ENCODE data around the gene P2RY14. TPM values are rescaled to one million over a fixed set of nuclear protein-coding genes. Genes with fewer than 3 reads are reported as not detected.

Gene P2RY14
- total RNA-seq, 2 donors from 2014 or later, result not detected

DNA sequence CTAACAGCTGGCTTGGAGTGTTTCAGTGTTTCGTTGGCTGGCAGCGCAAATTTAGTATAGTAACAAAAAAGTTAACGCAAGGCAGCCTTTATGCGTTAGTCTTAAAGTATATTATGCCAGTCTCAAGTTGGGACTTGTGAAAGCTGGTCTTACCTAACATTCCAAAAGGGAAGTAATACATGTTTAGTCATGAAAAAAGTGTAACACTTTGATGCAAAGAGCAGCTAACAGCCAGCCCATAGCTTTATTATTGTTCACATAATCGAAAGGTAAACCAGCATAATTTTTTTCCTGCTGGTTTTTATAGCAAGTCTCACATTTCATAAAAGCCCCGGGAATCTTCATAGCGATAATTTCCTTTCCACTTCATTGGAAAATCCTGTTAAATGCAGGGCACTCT lies 40.6 kb upstream of the P2RY14 start:
- Mint-ChIP-seq H3K27ac (no peak overlapping the region), H3K4me3 (no peak overlapping the region), H3K36me3 (ENCODE audit: low read depth) (no peaks in the 10 kb centered on the region), H3K9me3 (no peaks in the 10 kb centered on the region), H3K4me1 (peaks cover 35% of the 10 kb centered on the region), H3K27me3 (ENCODE audit: insufficient read depth) (no peaks in the 10 kb centered on the region)
- no peaks in the 10 kb centered on the region for H3K36me3 ChIP-seq (ENCODE audit: control insufficient read depth, insufficient read depth, low read length)
- peaks cover 9% of the 10 kb centered on the region for H3K4me1 ChIP-seq (ENCODE audit: control insufficient read depth, insufficient read depth, low read length)
- no peak overlapping the region for H3K27ac ChIP-seq (ENCODE audit: low read depth, low read length)
- no peak overlapping the region for H3K4me3 ChIP-seq (ENCODE audit: low read length)
- no peaks in the 10 kb centered on the region for H3K27me3 ChIP-seq (ENCODE audit: control insufficient read depth, insufficient read depth, low read length, poor library complexity, severe bottlenecking)
- WGBS, 2 experiments (ENCODE audit: insufficient coverage in 1 of 2, insufficient read length in 1 of 2), result 92 to 96% methylated on average over 5 to 7 of the region's 7 CpGs
- no peak for DNase-seq
- no peaks in the 10 kb centered on the region for H3K9me3 ChIP-seq (ENCODE audit: control insufficient read depth, low read length)
- TF ChIP-seq, protein P1, sequence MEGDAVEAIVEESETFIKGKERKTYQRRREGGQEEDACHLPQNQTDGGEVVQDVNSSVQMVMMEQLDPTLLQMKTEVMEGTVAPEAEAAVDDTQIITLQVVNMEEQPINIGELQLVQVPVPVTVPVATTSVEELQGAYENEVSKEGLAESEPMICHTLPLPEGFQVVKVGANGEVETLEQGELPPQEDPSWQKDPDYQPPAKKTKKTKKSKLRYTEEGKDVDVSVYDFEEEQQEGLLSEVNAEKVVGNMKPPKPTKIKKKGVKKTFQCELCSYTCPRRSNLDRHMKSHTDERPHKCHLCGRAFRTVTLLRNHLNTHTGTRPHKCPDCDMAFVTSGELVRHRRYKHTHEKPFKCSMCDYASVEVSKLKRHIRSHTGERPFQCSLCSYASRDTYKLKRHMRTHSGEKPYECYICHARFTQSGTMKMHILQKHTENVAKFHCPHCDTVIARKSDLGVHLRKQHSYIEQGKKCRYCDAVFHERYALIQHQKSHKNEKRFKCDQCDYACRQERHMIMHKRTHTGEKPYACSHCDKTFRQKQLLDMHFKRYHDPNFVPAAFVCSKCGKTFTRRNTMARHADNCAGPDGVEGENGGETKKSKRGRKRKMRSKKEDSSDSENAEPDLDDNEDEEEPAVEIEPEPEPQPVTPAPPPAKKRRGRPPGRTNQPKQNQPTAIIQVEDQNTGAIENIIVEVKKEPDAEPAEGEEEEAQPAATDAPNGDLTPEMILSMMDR (conservative IDR thresholded peaks at IDR 0.05), result no peak
- no peak overlapping the region for H3K9ac ChIP-seq (ENCODE audit: extremely low read depth, low read length, poor library complexity, severe bottlenecking)

DNA sequence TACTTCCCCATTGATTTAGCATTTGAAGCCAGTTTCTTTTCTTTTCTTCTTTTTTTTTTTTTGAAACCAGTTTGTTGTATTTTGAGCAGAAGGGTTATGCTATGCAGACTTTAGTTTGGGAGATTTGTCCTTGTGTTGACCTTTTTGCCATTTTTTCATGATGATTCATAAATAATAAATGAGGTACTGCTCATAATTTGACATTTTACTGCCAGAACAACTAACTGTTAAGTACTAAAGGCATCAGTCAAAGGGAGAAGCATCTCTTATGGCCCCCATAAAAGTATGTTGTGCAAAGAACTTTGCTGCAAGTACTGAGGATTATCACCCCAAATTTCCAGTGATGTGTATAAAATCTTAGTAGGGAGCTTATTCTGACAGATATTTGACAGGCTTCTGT lies 40.0 kb upstream of the P2RY14 start:
- Histone ChIP-seq H3K4me1 (ENCODE audit: control insufficient read depth, insufficient read depth, low read length) (peaks cover 9% of the 10 kb centered on the region), H3K27me3 (ENCODE audit: control insufficient read depth, insufficient read depth, low read length, poor library complexity, severe bottlenecking) (no peaks in the 10 kb centered on the region), H3K36me3 (ENCODE audit: control insufficient read depth, insufficient read depth, low read length) (no peaks in the 10 kb centered on the region), H3K9ac (ENCODE audit: extremely low read depth, low read length, poor library complexity, severe bottlenecking) (no peak overlapping the region), H3K27ac (ENCODE audit: low read depth, low read length) (no peak overlapping the region), H3K9me3 (ENCODE audit: control insufficient read depth, low read length) (peaks cover 4% of the 10 kb centered on the region), H3K4me3 (ENCODE audit: low read length) (no peak overlapping the region)
- H3K4me3 Mint-ChIP-seq, result no peak overlapping the region
- no peaks in the 10 kb centered on the region for H3K36me3 Mint-ChIP-seq (ENCODE audit: low read depth)
- no peaks in the 10 kb centered on the region for H3K27me3 Mint-ChIP-seq (ENCODE audit: insufficient read depth)
- no peak for DNase-seq
- TF ChIP-seq, protein P1 (conservative IDR thresholded peaks at IDR 0.05), result no peak
- H3K4me1 Mint-ChIP-seq, result peaks cover 35% of the 10 kb centered on the region
- no peaks in the 10 kb centered on the region for H3K9me3 Mint-ChIP-seq
- peak overlapping the region; percentile 26 for H3K27ac Mint-ChIP-seq

DNA sequence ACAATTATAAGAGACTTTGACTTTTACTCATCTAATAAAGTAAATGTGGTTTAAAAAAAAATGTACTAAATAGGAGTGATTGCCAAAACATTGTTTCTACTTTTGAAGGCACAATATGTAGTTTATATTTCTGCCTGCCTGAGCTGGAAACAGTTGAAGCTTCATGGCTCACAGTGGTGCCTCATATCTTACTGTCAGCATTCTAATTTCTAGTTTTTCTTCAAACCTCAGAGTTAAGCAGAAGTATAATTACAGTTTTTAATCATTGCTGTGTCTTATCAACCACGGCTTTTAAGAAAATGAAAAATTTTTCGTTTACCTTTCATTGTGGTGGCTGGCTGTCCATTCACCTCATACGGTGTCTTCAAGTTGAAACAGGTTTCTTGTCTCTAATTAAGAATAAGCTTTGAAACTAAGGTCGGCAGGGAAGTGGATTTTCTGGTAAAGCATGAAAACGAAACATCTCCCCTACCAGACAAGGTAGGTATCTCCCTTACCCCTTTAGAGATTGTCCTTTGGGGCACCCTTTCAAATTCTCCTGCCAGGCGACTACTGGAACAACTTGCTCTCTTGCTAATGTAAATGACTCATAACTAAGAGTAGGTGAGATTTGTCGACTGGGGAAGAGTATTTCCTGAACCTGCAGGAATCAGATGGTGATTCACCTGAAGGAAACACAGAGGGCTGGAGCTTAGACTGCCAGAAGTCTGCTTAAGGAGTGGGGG lies 38.1 kb upstream of the P2RY14 start, which contains the start of gene GPR87:
TSS of gene GPR87 (minus strand) at position 554 of the 725 bp plus-strand sequence. CDS start 16,720 bp downstream, outside the sequence.
- H3K27me3 ChIP-seq (ENCODE audit: control insufficient read depth, insufficient read depth, low read length, poor library complexity, severe bottlenecking), result no peaks in the 10 kb centered on the region
- no peaks in the 10 kb centered on the region for H3K27me3 Mint-ChIP-seq (ENCODE audit: insufficient read depth)
- peaks cover 39% of the 10 kb centered on the region for H3K4me1 Mint-ChIP-seq
- H3K27ac ChIP-seq (ENCODE audit: low read depth, low read length), result no peak within 1 kb of the TSS
- H3K36me3 Mint-ChIP-seq (ENCODE audit: low read depth), result no peaks in the 10 kb centered on the region
- no peak within 1 kb of the TSS for H3K4me3 Mint-ChIP-seq
- H3K4me3 ChIP-seq (ENCODE audit: low read length), result peak within 1 kb of the TSS; percentile 51
- peak; percentile 58 for DNase-seq
- peak within 1 kb of the TSS; percentile 53 for H3K9ac ChIP-seq (ENCODE audit: extremely low read depth, low read length, poor library complexity, severe bottlenecking)
- H3K27ac Mint-ChIP-seq, result peak within 1 kb of the TSS; percentile 30
- no peaks in the 10 kb centered on the region for H3K36me3 ChIP-seq (ENCODE audit: control insufficient read depth, insufficient read depth, low read length)
- 81 to 100% methylated on average over 1 to 7 of the region's 7 CpGs for WGBS, 2 experiments (ENCODE audit: insufficient coverage in 1 of 2, insufficient read length in 1 of 2)
- H3K9me3 ChIP-seq (ENCODE audit: control insufficient read depth, low read length), result peaks cover 5% of the 10 kb centered on the region
- H3K4me1 ChIP-seq (ENCODE audit: control insufficient read depth, insufficient read depth, low read length), result peaks cover 9% of the 10 kb centered on the region
- TF ChIP-seq, protein P1 (conservative IDR thresholded peaks at IDR 0.05), result no peak
- H3K9me3 Mint-ChIP-seq, result no peaks in the 10 kb centered on the region

Measured in endodermal cell (in vitro differentiated cells).